Left lung (tissue), 10 donors: ENCODE results near the gene BOK. TPM values are rescaled to one million over a fixed set of nuclear protein-coding genes. Genes with fewer than 3 reads are reported as not detected.

Experiments
- ATAC-seq: fragments of 200-7000 bp; cut with Tn5 transposase; one replicate; pipeline ENCODE4 v1.9.1; 2020; ENCODE audit warnings: moderate library complexity
- DNase-seq, 4 donors: peaks; one replicate each; pipeline ENCODE4 v3.0.0-alpha.2; 2013 to 2020
- H3K27ac ChIP-seq, 2 donors: fragments of 200-600 bp; sonication (generic) in 1 of 2; one replicate each; pipeline versions ENCODE4 v1.5.0 to v1.8.0; 2020 to 2021
- H3K27me3 ChIP-seq, 2 donors: fragments of 200-600 bp; sonication (generic) in 1 of 2; one replicate each; pipeline versions ENCODE4 v1.5.0 to v1.8.0; 2020 to 2021
- H3K36me3 ChIP-seq, 2 donors: fragments of 200-600 bp; sonication (generic) in 1 of 2; one replicate each; pipeline versions ENCODE4 v1.5.0 to v1.8.0; 2020 to 2021
- H3K4me1 ChIP-seq, 2 donors: fragments of 200-600 bp; one replicate each; pipeline ENCODE4 v1.8.0; 2021
- H3K4me3 ChIP-seq, 2 donors: fragments of 200-600 bp; sonication (generic) in 1 of 2; one replicate each; pipeline versions ENCODE4 v1.5.0 to v1.8.0; 2020 to 2021; ENCODE audit warnings: mild to moderate bottlenecking in 1 of 2
- H3K9me3 ChIP-seq, 2 donors: fragments of 200-600 bp; sonication (generic) in 1 of 2; one replicate each; pipeline versions ENCODE4 v1.5.0 to v1.8.0; 2020 to 2021
- intact Hi-C, 2 donors: fragments of 100-400 bp; cut with DNase I; formaldehyde crosslinking; loops; one replicate each; pipeline versions ENCODE4 v1.11.2 to v1.14.2; 2022
- polyA plus RNA-seq, 6 donors: library from polyadenylated mRNA; unstranded; fragments of 120-200 nt; gene quantifications; one replicate each; pipeline ENCODE4 v1.2.1, GENCODE V29; 2013; ENCODE audit not compliant: insufficient read length in 6 of 6
- total RNA-seq, 2 donors: library from RNA; stranded (reverse); fragmentation: NEBNext Ultra II Directional; extraction: Animal tissue kit (Norgen Biotek cat#: 25700); gene quantifications; one replicate each; pipeline ENCODE4 v1.2.1, GENCODE V29; 2021
- TF ChIP-seq, protein P1 (sequence below), 2 donors: fragments of 200-600 bp; sonication (generic) in 1 of 2; IDR thresholded peaks; one replicate each; pipeline versions ENCODE4 v1.5.0 to v1.8.0; 2021; ENCODE audit warnings: antibody characterized with exemption in 2 of 2
- donor health status: DM: no; HTN: yes; CAD: no.
- donor health status: DM: no; HTN: no; CAD: no.

BOK gene
- total and polyA plus RNA-seq, 8 donors: 17.8 to 66.5 (median 25.9) TPM

GRCh38 chr2:241555711-241556110 lies 2.8 kb upstream of the BOK start:
- no peak overlapping the region for H3K4me3 ChIP-seq
- peaks cover 23 to 43% of the 10 kb centered on the region in 2 donors for H3K4me1 ChIP-seq
- peak in 1 of 4 donors; percentile 2 for DNase-seq
- ATAC-seq: no peak
- TF ChIP-seq, protein P1, sequence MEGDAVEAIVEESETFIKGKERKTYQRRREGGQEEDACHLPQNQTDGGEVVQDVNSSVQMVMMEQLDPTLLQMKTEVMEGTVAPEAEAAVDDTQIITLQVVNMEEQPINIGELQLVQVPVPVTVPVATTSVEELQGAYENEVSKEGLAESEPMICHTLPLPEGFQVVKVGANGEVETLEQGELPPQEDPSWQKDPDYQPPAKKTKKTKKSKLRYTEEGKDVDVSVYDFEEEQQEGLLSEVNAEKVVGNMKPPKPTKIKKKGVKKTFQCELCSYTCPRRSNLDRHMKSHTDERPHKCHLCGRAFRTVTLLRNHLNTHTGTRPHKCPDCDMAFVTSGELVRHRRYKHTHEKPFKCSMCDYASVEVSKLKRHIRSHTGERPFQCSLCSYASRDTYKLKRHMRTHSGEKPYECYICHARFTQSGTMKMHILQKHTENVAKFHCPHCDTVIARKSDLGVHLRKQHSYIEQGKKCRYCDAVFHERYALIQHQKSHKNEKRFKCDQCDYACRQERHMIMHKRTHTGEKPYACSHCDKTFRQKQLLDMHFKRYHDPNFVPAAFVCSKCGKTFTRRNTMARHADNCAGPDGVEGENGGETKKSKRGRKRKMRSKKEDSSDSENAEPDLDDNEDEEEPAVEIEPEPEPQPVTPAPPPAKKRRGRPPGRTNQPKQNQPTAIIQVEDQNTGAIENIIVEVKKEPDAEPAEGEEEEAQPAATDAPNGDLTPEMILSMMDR (IDR thresholded peaks at IDR 0.05): no peak
- no peak overlapping the region for H3K27ac ChIP-seq
- peaks cover 0 to 75% of the 10 kb centered on the region in 2 donors for H3K27me3 ChIP-seq
- intact Hi-C loops: no loop called here
- peaks cover 0 to 4% of the 10 kb centered on the region in 2 donors for H3K9me3 ChIP-seq
- H3K36me3 ChIP-seq: no peaks in the 10 kb centered on the region

DNA sequence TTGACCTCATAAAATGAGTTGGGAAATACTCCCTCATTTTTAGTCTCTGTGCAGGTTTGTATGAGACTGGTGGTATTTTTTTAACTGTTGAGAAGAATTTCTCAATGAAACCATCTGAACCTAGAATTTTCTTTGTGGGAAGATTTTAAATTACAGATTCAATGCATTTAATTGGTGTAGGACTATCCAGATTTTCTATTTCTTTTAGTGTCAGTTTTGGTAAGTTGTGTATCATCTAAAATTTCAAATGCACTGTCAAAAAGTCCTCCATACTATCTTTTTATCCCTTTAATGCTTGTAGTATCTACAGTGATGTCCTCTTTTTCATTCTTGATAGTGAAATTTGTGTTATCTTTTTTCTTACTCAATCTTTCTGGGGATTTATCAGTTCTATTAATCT lies 1.8 kb upstream of the BOK start:
- ATAC-seq: no peak
- Histone ChIP-seq H3K4me3 (peak overlapping the region in 1 of 2 donors; percentile 2), H3K36me3 (no peaks in the 10 kb centered on the region), H3K4me1 (peaks cover 16 to 40% of the 10 kb centered on the region in 2 donors), H3K27me3 (peaks cover 0 to 67% of the 10 kb centered on the region in 2 donors), H3K27ac (no peak overlapping the region), H3K9me3 (peaks cover 0 to 4% of the 10 kb centered on the region in 2 donors)
- TF ChIP-seq, protein P1 (IDR thresholded peaks at IDR 0.05): no peak
- intact Hi-C loops: no loop called here
- no peak for DNase-seq

DNA sequence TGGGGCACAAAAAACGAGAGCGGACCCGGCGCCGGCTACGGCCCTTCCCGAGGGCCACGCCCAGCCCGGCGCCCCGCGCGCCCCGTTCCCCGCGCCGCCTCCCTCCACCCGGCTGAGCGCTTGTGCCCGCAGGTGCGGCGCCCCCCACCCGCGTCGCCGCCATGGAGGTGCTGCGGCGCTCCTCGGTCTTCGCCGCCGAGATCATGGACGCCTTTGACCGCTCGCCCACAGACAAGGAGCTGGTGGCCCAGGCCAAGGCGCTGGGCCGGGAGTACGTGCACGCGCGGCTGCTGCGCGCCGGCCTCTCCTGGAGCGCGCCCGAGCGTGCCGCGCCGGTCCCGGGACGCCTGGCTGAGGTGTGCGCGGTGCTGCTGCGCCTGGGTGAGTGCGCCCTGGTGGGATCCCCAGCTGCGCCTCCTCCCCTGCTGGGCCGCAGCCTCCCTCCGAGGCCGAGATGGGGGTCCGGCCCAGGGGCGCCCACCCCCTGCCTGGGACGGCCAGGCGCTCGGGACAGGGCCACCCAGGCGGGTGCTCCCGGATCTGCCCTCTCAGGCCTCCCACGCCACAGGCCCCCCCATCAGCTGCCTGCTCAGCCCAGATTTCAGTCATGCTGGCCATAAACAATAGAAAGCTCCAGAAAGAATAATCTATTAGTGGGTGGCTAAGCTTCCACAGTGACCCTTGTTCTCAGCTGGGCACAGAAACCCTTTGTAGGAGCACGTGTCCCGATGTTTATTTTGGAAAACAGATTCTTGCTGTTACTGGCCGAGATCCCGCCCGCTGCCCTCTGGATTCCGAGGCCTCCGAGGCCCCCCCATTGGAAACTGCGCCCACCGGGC lies 997 bp downstream of the BOK start:
- H3K27ac ChIP-seq: peak overlapping the region; percentile 65 to 78
- DNase-seq: peak in 1 of 4 donors; percentile 81
- peaks cover 11 to 42% of the 10 kb centered on the region in 2 donors for H3K4me1 ChIP-seq
- H3K9me3 ChIP-seq: peaks cover 0 to 4% of the 10 kb centered on the region in 2 donors
- peaks cover 0 to 56% of the 10 kb centered on the region in 2 donors for H3K27me3 ChIP-seq
- H3K36me3 ChIP-seq: peaks cover 0 to 12% of the 10 kb centered on the region in 2 donors
- intact Hi-C loops: no loop called here
- peak overlapping the region; percentile 66 to 73 for H3K4me3 ChIP-seq
- peak; percentile 53 for ATAC-seq
- TF ChIP-seq, protein P1 (IDR thresholded peaks at IDR 0.05): no peak

GRCh38 chr2:241560162-241560882 lies 1.8 kb downstream of the BOK start:
- H3K27me3 ChIP-seq: peaks cover 0 to 54% of the 10 kb centered on the region in 2 donors
- ATAC-seq: no peak
- H3K4me3 ChIP-seq: peak overlapping the region; percentile 66 to 73
- TF ChIP-seq, protein P1 (IDR thresholded peaks at IDR 0.05): no peak
- peak in 1 of 4 donors; percentile 73 for DNase-seq
- peaks cover 0 to 4% of the 10 kb centered on the region in 2 donors for H3K9me3 ChIP-seq
- H3K27ac ChIP-seq: peak overlapping the region in 1 of 2 donors; percentile 78
- H3K36me3 ChIP-seq: peaks cover 0 to 12% of the 10 kb centered on the region in 2 donors
- intact Hi-C loops: no loop called here
- H3K4me1 ChIP-seq: peaks cover 11 to 42% of the 10 kb centered on the region in 2 donors
